Gastroesophageal sphincter (tissue), 3 donors: ENCODE results near the gene GOLGA8Q.
"Not testable (repeated sequence)": the region's sequence is repeated elsewhere in the genome, so short reads cannot be mapped to it uniquely, and the experiment has no call there.

Experiments
- EP300 ChIP-seq: sonication (generic); formaldehyde crosslinking; IDR thresholded peaks from one replicate; pipeline ENCODE4 v1.6.1; 2017; ENCODE audit warnings: antibody characterized with exemption, mild to moderate bottlenecking
- POLR2AphosphoS5 ChIP-seq: sonication (generic); formaldehyde crosslinking; IDR thresholded peaks from one replicate; pipeline ENCODE4 v1.6.1; 2017; ENCODE audit warnings: antibody characterized with exemption
- TF ChIP-seq, protein P1 (sequence below), 4 experiments: fragments of 200-600 bp in 2 of 4; fragments of 450-650 bp in 2 of 4; sonication (generic) in 1 of 4; IDR thresholded peaks; one replicate each; pipeline ENCODE4 v1.5.1; 2017 to 2019; ENCODE audit warnings: antibody characterized with exemption in 4 of 4, mild to moderate bottlenecking in 2 of 4, moderate library complexity in 2 of 4

DNA sequence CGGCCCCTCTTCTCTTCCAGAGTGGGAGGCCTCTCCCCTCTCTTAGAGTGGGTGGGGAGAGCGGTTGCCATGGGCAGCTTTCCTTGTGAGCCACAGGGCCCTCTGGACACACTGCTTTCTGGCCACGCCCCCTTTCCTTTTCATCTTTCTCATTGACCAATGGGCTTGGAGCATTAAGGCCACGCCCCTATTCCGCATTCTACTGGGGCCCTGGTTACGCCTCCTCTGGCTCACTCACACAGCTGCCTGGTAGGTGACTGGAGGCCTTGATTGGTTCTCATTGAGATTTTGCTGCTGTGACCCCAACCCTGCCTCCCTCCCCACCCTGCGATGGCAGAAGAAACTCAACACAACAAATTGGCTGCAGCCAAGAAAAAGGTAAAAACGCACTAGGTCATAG, 51.9 kb downstream of the GOLGA8Q start, which contains the start of gene GOLGA8H:
- TF ChIP-seq EP300, POLR2AphosphoS5: not testable (repeated sequence)
- TF ChIP-seq, protein P1, sequence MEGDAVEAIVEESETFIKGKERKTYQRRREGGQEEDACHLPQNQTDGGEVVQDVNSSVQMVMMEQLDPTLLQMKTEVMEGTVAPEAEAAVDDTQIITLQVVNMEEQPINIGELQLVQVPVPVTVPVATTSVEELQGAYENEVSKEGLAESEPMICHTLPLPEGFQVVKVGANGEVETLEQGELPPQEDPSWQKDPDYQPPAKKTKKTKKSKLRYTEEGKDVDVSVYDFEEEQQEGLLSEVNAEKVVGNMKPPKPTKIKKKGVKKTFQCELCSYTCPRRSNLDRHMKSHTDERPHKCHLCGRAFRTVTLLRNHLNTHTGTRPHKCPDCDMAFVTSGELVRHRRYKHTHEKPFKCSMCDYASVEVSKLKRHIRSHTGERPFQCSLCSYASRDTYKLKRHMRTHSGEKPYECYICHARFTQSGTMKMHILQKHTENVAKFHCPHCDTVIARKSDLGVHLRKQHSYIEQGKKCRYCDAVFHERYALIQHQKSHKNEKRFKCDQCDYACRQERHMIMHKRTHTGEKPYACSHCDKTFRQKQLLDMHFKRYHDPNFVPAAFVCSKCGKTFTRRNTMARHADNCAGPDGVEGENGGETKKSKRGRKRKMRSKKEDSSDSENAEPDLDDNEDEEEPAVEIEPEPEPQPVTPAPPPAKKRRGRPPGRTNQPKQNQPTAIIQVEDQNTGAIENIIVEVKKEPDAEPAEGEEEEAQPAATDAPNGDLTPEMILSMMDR (IDR thresholded peaks at IDR 0.05), result not testable (repeated sequence)
